GM10847 (cell line): ENCODE data around the gene FADS2.
A peak's percentile ranks its signal among the peaks of the same experiment; 100 is the strongest.

Source experiments
- POLR2A ChIP-seq: IDR thresholded peaks from 2 replicates; pipeline ENCODE4 v1.6.1; 2011; ENCODE audit not compliant: insufficient read length; ENCODE audit errors: extremely low read depth

FADS2 gene

GRCh38 chr11:61810671-61811175, 17.4 kb upstream of the FADS2 start:
- no peak for TF ChIP-seq POLR2A

GRCh38 chr11:61811831-61812230, 16.3 kb upstream of the FADS2 start:
- no peak for TF ChIP-seq POLR2A

- TF ChIP-seq POLR2A = no peak
Measured at GRCh38 chr11:61812736-61813411, 15.2 kb upstream of the FADS2 start.

GRCh38 chr11:61814247-61814957, 13.7 kb upstream of the FADS2 start:
- TF ChIP-seq POLR2A = no peak

DNA sequence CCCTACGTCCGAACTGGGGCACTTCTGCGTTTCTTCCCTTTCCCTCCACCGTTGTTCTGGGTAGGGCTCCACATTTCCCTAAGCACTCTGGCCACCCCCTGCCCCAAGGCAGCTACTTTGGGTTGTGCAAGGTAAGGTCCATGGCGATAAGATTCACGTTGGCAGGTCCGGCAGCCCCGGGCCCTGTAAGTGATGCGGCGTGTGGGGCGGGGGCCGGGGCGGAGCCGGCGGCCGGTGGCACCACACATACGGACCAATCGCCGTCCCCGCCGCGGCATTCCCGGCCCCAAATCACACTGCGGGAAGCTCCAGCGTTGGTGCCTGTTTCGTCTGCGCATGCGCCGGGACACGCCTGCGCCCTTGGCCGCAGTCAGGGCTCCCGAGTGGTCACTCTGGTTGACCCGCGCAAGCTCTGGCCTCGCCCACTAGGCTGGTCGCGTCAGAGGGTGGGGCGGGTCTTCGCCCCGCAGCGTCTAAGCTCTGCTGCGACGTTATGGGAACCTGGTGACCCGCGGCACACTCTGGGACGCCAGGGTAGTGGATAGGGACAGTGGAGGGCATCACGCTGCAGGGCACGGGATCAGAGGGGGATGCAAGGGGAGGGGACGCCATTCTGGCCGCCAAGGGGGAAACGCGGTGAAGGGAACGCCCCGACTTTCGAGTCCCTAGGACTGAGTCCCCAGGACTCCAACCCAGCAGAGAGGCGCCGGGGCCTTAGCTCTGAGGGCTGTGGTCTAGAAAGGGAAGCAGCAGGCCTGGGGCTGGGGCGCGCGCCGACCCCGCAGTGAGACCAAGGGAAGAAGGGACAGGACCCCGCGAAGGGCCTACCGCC, 12.9 kb upstream of the FADS2 start:
- peak; percentile 42 for TF ChIP-seq POLR2A

DNA sequence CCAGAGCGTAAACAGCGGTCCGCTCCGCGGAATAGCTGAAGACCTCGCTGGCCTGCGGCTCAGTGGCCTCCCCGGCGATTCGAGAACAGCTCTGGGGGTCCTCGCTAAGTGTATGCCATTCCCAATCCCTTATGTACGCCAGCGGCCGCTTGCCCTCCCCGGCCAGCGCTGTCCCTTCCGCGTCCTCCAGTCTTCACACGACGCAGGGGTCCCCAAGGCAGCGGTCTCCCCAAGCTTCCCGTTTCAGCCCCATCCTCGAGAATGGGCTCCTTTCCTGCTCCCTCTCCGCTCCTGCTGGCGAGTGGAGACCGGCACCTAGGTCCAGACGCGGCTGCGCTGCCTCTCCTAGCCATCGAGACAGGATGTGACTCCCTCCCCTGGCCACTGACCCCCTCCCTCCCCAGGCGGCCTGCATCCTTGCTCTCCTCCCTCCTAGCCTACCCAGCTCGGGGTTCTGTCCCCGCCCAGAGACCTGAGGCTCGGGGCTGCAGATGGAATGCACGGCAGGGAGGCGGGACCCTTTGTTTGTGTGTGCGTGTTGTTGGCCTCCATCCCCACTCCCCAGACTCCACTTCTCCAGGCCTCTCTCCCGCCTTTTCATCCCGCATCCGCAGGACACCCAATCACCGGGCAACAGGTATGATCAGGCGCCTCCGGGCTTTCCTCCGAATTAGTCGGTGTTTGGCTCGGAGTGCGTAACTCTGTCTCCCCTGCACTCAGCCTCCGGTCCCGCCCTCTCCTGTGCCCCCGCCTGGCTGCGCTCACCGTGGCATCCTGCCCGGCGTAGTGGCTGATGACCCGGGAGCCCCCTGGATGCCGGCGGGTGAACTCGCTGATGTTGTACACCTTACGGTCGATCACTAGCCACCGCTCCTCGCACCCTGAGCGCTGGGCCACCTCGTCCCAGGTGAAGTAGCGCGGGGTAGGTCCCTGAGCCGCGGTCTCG, 12.0 kb upstream of the FADS2 start:
- TF ChIP-seq POLR2A = no peak

GRCh38 chr11:61816736-61817455, 11.2 kb upstream of the FADS2 start, which contains the start of gene FADS1:
FADS1 (minus strand) TSS chr11:61817003; CDS start chr11:61816929, 74 bp downstream.
- TF ChIP-seq POLR2A = peak; percentile 23

DNA sequence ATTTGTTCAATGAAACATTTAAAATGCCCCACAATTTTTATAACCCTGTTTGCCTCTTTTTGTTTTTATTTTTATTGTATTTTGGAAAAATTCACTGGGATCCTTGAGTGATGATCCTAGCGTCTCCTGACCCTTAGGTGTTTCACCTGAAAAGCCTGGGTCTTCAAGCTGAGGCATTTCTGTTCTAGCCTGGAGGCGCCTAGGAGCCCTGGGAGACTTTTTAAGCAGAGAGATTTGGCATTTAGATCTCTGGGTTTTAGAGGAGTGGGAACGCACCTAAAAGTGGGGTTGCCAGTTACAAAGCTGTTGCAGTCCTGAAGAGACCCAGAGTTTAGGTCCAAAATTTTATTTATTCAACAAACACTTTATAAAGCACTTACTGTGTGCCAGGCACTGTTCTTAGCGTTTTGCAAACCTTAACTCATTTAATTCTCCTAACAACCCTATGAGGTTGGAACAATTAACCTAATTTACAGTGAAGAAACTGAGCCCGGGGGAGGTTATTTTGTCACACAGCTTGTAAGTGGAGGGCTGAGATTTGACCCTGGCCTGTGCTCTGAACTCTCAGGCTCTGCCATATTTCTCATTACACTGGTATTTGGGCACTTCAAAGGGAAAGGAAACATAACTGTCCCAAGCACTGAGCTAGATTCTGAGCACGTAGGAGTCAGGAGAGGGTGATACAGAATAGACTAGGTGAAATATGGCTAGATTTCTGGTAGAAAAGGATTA, 10.5 kb upstream of the FADS2 start:
- TF ChIP-seq POLR2A = no peak

- TF ChIP-seq POLR2A = no peak
Measured at GRCh38 chr11:61820174-61820573, 7.9 kb upstream of the FADS2 start.

DNA sequence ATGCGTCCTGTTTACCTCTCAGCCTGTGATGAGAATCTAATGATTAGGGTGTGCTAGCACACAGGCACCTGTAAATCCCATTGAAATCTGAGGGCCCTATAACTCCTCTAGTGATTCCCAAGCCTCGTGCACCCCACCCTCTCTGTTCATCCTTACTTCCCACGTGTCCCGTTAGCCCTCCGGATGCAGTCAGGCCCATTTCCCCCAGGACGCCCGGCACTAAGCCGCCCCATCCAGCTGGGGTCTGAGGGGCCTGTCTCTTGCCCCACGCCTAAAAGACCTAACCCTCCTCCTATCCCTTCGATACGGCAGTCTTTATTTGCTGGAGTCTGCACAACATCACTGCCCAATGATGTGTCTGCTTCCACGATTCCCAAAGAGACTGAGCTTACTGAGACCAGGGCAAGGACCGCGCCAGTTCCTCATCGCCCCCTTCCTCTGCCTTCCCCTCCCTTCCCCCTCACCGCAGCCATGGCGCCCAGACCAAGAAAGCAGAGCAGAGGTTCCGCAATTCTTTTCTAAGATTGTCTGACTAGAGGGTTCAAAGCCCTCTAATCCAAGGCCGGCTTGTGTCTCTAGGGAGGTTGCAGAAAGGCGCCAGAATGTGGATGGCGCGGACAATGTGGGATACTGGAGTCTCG, 1.1 kb upstream of the FADS2 start:
- no peak for TF ChIP-seq POLR2A

DNA sequence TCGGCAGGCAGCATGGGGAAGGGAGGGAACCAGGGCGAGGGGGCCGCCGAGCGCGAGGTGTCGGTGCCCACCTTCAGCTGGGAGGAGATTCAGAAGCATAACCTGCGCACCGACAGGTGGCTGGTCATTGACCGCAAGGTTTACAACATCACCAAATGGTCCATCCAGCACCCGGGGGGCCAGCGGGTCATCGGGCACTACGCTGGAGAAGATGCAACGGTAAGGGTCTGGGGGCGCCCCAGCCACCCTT, 204 bp downstream of the FADS2 start:
- TF ChIP-seq POLR2A = no peak

DNA sequence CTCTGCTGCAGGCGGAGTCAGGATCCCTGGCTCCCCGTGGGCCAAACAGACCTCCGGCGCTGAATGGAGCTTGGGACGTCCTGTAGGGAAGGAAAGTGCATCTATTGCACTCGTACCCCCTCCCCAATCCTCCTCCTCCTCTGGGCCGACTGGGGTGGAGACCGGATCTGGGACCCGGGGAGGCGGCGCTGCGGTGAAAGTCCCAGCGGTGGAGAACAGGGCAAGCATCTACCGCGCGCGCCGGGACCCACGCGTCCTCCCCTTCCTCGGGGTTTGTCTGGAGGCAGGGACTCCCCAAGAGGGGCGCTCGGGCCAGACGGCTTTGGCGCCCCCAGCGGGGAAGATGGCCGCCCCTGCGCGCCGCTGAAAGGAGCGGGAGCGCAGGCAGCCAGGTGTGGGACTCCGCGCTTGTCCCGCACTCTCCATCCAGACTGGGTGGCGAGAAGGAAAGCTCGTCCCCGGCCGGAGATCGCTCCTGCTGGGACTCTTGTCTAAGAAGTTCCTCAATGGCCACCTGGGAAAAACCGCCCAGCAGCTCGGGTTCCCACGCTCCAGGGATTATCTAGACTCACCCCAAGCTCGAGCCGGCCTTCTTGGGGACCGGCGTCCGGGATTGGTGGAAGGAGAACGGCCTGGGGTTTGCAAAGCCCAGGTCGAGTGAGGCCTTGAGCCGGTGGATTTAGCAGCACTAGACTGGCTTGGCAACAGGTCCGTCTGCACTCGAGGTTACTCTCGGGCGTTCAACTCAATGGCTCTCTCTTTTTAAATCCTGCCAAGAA, 718 bp downstream of the FADS2 start:
- no peak for TF ChIP-seq POLR2A
